DND-41 (cell line): Measurements from ENCODE around the gene MIPOL1.

ENCODE experiments used
- ATAC-seq: fragments of 200-7000 bp; cut with Tn5 transposase; 3 replicates; pipeline ENCODE4 v1.9.1; 2021; ENCODE audit warnings: low read depth; ENCODE audit not compliant: insufficient read depth
- DNase-seq: peaks from one replicate; pipeline ENCODE4 v3.0.0-alpha.2; 2020
- H2AFZ ChIP-seq: 2 replicates; pipeline ENCODE4 v1.6.0; 2012; ENCODE audit warnings: low read depth, low read length
- H3K27ac ChIP-seq: 2 replicates; pipeline ENCODE4 v1.5.1; 2012; ENCODE audit warnings: low read length, inconsistent platforms
- H3K27me3 ChIP-seq: fragments of 200-600 bp; sonication (generic); 2 replicates; pipeline ENCODE4 v1.6.0; 2012; ENCODE audit warnings: low read length, mild to moderate bottlenecking, inconsistent platforms; ENCODE audit not compliant: insufficient read depth, poor library complexity
- H3K36me3 ChIP-seq: 2 replicates; pipeline ENCODE4 v1.5.1; 2012; ENCODE audit warnings: low read length, inconsistent platforms; ENCODE audit not compliant: insufficient read depth
- H3K4me1 ChIP-seq: 2 replicates; pipeline ENCODE4 v1.5.1; 2012; ENCODE audit warnings: mild to moderate bottlenecking, low read length; ENCODE audit not compliant: insufficient read depth
- H3K4me2 ChIP-seq: 2 replicates; pipeline ENCODE4 v1.6.0; 2012; ENCODE audit warnings: mild to moderate bottlenecking, moderate library complexity, low read length, inconsistent platforms; ENCODE audit not compliant: insufficient read depth
- H3K4me3 ChIP-seq, 2 experiments: fragments of 200-600 bp in 1 of 2; shearing (Covaris generic) in 1 of 2; 2 replicates each; pipeline ENCODE4 v1.5.1; 2012 to 2016; ENCODE audit warnings: inconsistent platforms in 2 of 2, low read length in 2 of 2, mild to moderate bottlenecking in 2 of 2, low read depth in 1 of 2, moderate library complexity in 1 of 2
- H3K79me2 ChIP-seq: 2 replicates; pipeline ENCODE4 v1.6.0; 2012; ENCODE audit warnings: low read length, inconsistent platforms; ENCODE audit not compliant: insufficient read depth
- H3K9ac ChIP-seq: 2 replicates; pipeline ENCODE4 v1.6.0; 2012; ENCODE audit warnings: low read depth, mild to moderate bottlenecking, inconsistent platforms, low read length, moderate library complexity
- H3K9me3 ChIP-seq: 2 replicates; pipeline ENCODE4 v1.5.1; 2012; ENCODE audit warnings: low read length, moderate library complexity, mild to moderate bottlenecking, inconsistent platforms; ENCODE audit not compliant: insufficient read depth, severe bottlenecking
- H4K20me1 ChIP-seq: 2 replicates; pipeline ENCODE4 v1.6.0; 2012; ENCODE audit warnings: low read length; ENCODE audit not compliant: insufficient read depth
- CTCF ChIP-seq: IDR thresholded peaks from 2 replicates; pipeline ENCODE4 v1.5.1; 2012; ENCODE audit warnings: borderline replicate concordance, low read length, moderate library complexity, mild to moderate bottlenecking; ENCODE audit not compliant: poor library complexity, severe bottlenecking; ENCODE audit errors: extremely low read depth
- EZH2 ChIP-seq: IDR thresholded peaks from 3 replicates; pipeline ENCODE4 v1.6.1; 2012; ENCODE audit warnings: borderline replicate concordance, low read depth, mild to moderate bottlenecking, moderate library complexity, low read length, inconsistent platforms; ENCODE audit not compliant: severe bottlenecking

MIPOL1 gene

GRCh38 chr14:37587881-37588666, 390.3 kb downstream of the MIPOL1 start:
- Histone ChIP-seq H3K4me2 (no peak overlapping the region), H3K4me3 (no peak overlapping the region), H3K79me2 (no peaks in the 10 kb centered on the region), H2AFZ (no peak overlapping the region), H4K20me1 (no peaks in the 10 kb centered on the region), H3K4me1 (no peaks in the 10 kb centered on the region), H3K27ac (no peak overlapping the region), H3K9ac (no peak overlapping the region), H3K9me3 (no peaks in the 10 kb centered on the region), H3K27me3 (no peaks in the 10 kb centered on the region), H3K36me3 (no peaks in the 10 kb centered on the region)
- TF ChIP-seq EZH2 (no peak), CTCF (no peak)
- DNase-seq (no peak), ATAC-seq (no peak)

GRCh38 chr14:37588667-37588955, 390.9 kb downstream of the MIPOL1 start:
- ATAC-seq (no peak), DNase-seq (no peak)
- H3K4me1 ChIP-seq, result no peaks in the 10 kb centered on the region

GRCh38 chr14:37588956-37589714, 391.4 kb downstream of the MIPOL1 start:
- Histone ChIP-seq H3K36me3 (no peaks in the 10 kb centered on the region), H3K4me1 (no peaks in the 10 kb centered on the region), H4K20me1 (no peaks in the 10 kb centered on the region), H3K79me2 (no peaks in the 10 kb centered on the region), H3K9me3 (no peaks in the 10 kb centered on the region), H3K27ac (no peak overlapping the region), H3K27me3 (no peaks in the 10 kb centered on the region), H3K4me3 (no peak overlapping the region), H3K4me2 (no peak overlapping the region), H2AFZ (no peak overlapping the region), H3K9ac (no peak overlapping the region)
- DNase-seq (no peak), ATAC-seq (no peak)
- no peak for TF ChIP-seq CTCF
- no peak for TF ChIP-seq EZH2

More at GRCh38 chr14:37588667-37588955, 390.9 kb downstream of the MIPOL1 start:
- Histone ChIP-seq H3K27me3 (no peaks in the 10 kb centered on the region), H3K27ac (no peak overlapping the region), H3K4me2 (no peak overlapping the region), H3K4me3 (no peak overlapping the region), H3K36me3 (no peaks in the 10 kb centered on the region), H4K20me1 (no peaks in the 10 kb centered on the region), H2AFZ (no peak overlapping the region), H3K79me2 (no peaks in the 10 kb centered on the region), H3K9ac (no peak overlapping the region), H3K9me3 (no peaks in the 10 kb centered on the region)
- TF ChIP-seq EZH2, result no peak
- no peak for TF ChIP-seq CTCF
